GM18507 (cell line): ENCODE data around the gene SRPX.

ENCODE experiments used
- DNase-seq: peaks from one replicate; pipeline ENCODE4 v3.0.0; 2011; ENCODE audit warnings: low read depth; ENCODE audit not compliant: insufficient read length; ENCODE audit errors: extremely low spot score
- FAIRE-seq: peaks from 2 replicates; lab custom pipeline; 2011; peaks lifted over from hg19 to GRCh38; lab: Jason Lieb, UNC

The SRPX gene, protein sequence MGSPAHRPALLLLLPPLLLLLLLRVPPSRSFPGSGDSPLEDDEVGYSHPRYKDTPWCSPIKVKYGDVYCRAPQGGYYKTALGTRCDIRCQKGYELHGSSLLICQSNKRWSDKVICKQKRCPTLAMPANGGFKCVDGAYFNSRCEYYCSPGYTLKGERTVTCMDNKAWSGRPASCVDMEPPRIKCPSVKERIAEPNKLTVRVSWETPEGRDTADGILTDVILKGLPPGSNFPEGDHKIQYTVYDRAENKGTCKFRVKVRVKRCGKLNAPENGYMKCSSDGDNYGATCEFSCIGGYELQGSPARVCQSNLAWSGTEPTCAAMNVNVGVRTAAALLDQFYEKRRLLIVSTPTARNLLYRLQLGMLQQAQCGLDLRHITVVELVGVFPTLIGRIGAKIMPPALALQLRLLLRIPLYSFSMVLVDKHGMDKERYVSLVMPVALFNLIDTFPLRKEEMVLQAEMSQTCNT

DNA sequence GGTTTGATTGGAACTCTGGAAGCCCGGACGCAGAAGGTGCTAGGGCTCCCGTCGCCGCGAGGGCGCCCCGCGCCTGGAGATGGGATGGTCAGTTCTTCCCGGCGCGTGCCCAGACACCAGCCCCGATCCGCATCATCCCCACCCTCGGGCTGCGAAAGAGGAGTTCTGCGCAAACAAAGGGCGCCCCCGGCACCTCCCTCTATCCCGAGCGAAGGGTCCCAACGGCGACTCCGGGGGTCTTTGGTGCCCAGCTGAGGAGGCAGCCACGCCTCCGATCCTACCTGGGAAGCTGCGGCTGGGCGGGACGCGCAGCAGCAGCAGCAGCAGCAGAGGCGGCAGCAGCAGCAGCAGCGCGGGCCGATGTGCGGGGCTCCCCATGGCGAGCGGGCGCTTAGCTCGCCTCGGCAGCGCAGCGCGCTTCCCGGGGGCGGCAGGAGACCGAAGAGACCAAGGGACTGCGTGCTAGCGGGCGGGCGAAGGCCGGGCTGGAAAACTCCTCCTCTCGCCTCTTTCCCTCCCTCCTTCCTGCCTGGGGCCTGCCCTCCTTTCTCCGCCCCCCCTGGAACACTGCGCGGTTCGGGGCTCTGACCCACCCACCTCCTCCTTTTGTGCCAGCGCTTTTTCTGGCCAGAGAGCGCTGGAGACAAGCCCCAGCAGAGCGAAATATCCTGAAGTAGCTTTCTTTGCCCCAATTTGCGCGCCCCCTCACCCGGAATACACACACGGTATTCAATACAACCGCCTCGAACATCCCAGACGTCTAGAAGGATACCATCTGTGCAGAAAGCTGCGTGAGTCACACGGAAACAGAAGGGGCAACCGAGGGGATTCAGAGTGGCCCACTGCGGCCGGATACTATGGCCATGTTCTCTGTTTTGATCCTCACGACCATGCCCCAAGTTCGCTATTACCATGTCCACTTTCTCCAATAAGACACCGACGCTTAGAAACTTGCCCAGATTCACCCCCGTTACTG, at the start of gene SRPX:
SRPX (minus strand) TSS at position 457 of the 976 bp plus-strand sequence; CDS start at position 378, 79 bp downstream.
- DNase-seq (no peak), FAIRE-seq (no peak)

- DNase-seq (no peak), FAIRE-seq (no peak)
Measured at GRCh38 chrX:38268011-38268410, 47.3 kb upstream of the SRPX start.

- DNase-seq (no peak), FAIRE-seq (no peak)
Measured at GRCh38 chrX:38262715-38263620, 42.3 kb upstream of the SRPX start.

- DNase-seq (no peak), FAIRE-seq (peak; percentile 38)
Measured at GRCh38 chrX:38260231-38260630, 39.6 kb upstream of the SRPX start.

GRCh38 chrX:38256019-38256418, 35.3 kb upstream of the SRPX start:
- FAIRE-seq: no peak
- DNase-seq: no peak

GRCh38 chrX:38249965-38250364, 29.3 kb upstream of the SRPX start:
- DNase-seq: no peak
- no peak for FAIRE-seq

- FAIRE-seq (no peak), DNase-seq (no peak)
Measured at GRCh38 chrX:38247051-38247450, 26.4 kb upstream of the SRPX start.

DNA sequence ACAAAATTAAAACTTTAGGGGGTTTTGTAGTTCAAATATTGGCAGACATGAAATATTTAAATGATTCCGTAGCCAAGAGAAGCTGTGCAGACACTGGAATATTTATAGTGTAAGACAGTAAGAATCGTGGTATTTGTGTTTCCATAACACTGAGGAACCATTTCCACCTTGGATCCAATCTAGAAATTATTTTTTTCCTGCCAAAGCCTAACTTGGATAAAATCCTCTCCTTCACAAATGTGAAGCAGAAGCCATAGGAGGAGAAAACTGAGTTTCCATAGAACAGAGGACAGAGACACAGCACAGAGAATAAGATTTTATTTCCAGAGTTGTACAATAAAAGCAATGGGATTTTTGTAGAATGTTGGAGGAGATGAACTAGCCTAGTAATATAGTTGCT, 19.9 kb upstream of the SRPX start:
- DNase-seq (no peak), FAIRE-seq (no peak)

GRCh38 chrX:38236901-38237615, 16.4 kb upstream of the SRPX start:
- DNase-seq (no peak), FAIRE-seq (no peak)

- DNase-seq: no peak
- no peak for FAIRE-seq
Measured at GRCh38 chrX:38233891-38234667, 13.4 kb upstream of the SRPX start.

- no peak for DNase-seq
- no peak for FAIRE-seq
Measured at GRCh38 chrX:38232079-38232686, 11.5 kb upstream of the SRPX start.

DNA sequence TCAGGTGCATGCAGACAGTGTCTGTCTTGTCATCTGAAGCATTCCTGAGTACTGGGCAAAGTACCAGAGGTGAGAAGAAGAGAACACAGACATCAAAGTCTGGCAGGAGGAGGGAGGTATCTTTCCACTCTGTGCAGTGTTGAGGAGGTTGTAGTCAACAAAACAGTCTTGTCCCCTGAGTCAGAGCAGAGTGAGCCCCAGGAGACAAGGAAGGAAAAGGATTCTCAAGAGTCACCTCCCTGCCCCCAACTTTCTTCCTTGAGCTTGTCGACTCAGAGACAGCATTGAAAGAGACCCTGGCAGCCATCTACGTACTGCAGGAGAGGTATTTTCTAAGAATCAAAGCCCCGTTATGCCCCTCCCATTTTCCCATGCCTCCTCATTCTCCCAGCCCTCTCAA, 4.4 kb upstream of the SRPX start:
- DNase-seq: no peak
- FAIRE-seq: no peak

GRCh38 chrX:38224160-38224559, 3.5 kb upstream of the SRPX start:
- no peak for DNase-seq
- no peak for FAIRE-seq

- DNase-seq (no peak), FAIRE-seq (no peak)
Measured at GRCh38 chrX:38221391-38221929, 789 bp upstream of the SRPX start.

GRCh38 chrX:38220024-38220414, 652 bp downstream of the SRPX start:
- FAIRE-seq: peak; percentile 53
- no peak for DNase-seq

GRCh38 chrX:38216642-38217041, 4.0 kb downstream of the SRPX start:
- DNase-seq (no peak), FAIRE-seq (no peak)
